Caki2 (cell line): ENCODE data around the gene ITGB3BP. TPM values are rescaled to one million over a fixed set of nuclear protein-coding genes. Genes with fewer than 3 reads are reported as not detected.

ENCODE experiments used
- total RNA-seq: library from RNA; depleted of rRNA; stranded (reverse); fragments of >200 nt; shearing (Covaris generic); gene quantifications from 2 replicates; pipeline ENCODE4 v1.2.3, GENCODE V29; 2014; ENCODE audit warnings: low replicate concordance; rRNA removed

Gene ITGB3BP
- total RNA-seq, 1 experiment from 2014 or later: 47.5 TPM

Other genes starting within 250 kb of the ITGB3BP start
- gene FOXD3, start 200.7 kb downstream of the ITGB3BP start, total RNA-seq: not detected in 2 replicates
- 23.2 and 24.7 TPM in 2 replicates for gene ALG6, start 155.6 kb downstream of the ITGB3BP start, total RNA-seq
- 2.0 and 2.9 TPM in 2 replicates for gene EFCAB7, start 300 bp upstream of the ITGB3BP start, total RNA-seq
- 57.6 and 70.7 TPM in 2 replicates for gene PGM1, start 70.2 kb upstream of the ITGB3BP start, total RNA-seq